K562 (cell line): ENCODE data around the gene LTO1. TPM values are rescaled to one million over a fixed set of nuclear protein-coding genes. Genes with fewer than 3 reads are reported as not detected.

Experiments
- ATAC-seq: fragments of 200-7000 bp; cut with Tn5 transposase; 3 replicates; pipeline ENCODE4 v1.9.1; 2020; ENCODE audit warnings: moderate library complexity
- BruUV-seq: library from RNA; stranded (reverse); fragments of 400-500 nt; replicated peaks from 2 replicates; lab custom pipeline; 2021; lab: Mats Ljungman, UMichigan
- CTCF ChIA-PET: fragments of 300-600 bp; formaldehyde crosslinking; extraction: SDS; loops from one replicate; lab custom pipeline; 2021; ENCODE audit warnings: low intra/inter-chr PET ratio; lab: Yijun Ruan, JAX
- POLR2A ChIA-PET: fragments of 300-600, 350-650 bp; sonication (Branson Sonifier 250); formaldehyde crosslinking; extraction: SDS; loops from one replicate; lab custom pipeline; 2021; ENCODE audit warnings: antibody characterized with exemption, inconsistent platforms; lab: Yijun Ruan, JAX
- DNase-seq, 4 experiments: peaks; one replicate each; pipeline versions ENCODE4 v3.0.0 to v3.0.0-alpha.2; 2011 to 2018; ENCODE audit warnings: low spot score in 3 of 4, mixed read lengths in 3 of 4; ENCODE audit errors: extremely low read depth in 1 of 4
- FAIRE-seq: peaks from 2 replicates; lab custom pipeline; 2011; peaks lifted over from hg19 to GRCh38; lab: Jason Lieb, UNC
- H2AFZ ChIP-seq: 2 replicates; pipeline ENCODE4 v1.6.0; 2011; ENCODE audit warnings: low read depth, low read length, control low read depth, inconsistent platforms
- H3K27ac ChIP-seq: fragments of 200-600 bp; 3 replicates; pipeline ENCODE4 v1.8.0; 2011; ENCODE audit warnings: low read depth, mild to moderate bottlenecking, control low read depth, inconsistent platforms, low read length, moderate library complexity, mixed read lengths; ENCODE audit errors: extremely low read depth
- H3K27me3 ChIP-seq, 2 experiments: fragments of 300-600 bp in 1 of 2; 2 replicates in 1 of 2; 3 replicates in 1 of 2; pipeline versions ENCODE4 v1.6.0 to v1.8.0; 2011; ENCODE audit warnings: inconsistent platforms in 2 of 2, low read length in 2 of 2, mild to moderate bottlenecking in 1 of 2, mixed read lengths in 1 of 2, moderate library complexity in 1 of 2; ENCODE audit not compliant: control insufficient read depth in 2 of 2, insufficient read depth in 2 of 2
- H3K36me3 ChIP-seq: fragments of 300-600 bp; 3 replicates; pipeline ENCODE4 v1.8.0; 2011; ENCODE audit warnings: mild to moderate bottlenecking, low read length, inconsistent platforms; ENCODE audit not compliant: control insufficient read depth, insufficient read depth
- H3K4me1 ChIP-seq, 2 experiments: fragments of 200-600 bp in 1 of 2; replicated peaks in 1 of 2; 2 replicates in 1 of 2; 3 replicates in 1 of 2; pipeline versions ENCODE4 v1.5.1 to v1.8.0; 2011; ENCODE audit warnings: inconsistent platforms in 2 of 2, low read length in 2 of 2, mild to moderate bottlenecking in 1 of 2, mixed read lengths in 1 of 2, moderate library complexity in 1 of 2; ENCODE audit not compliant: control insufficient read depth in 2 of 2, insufficient read depth in 2 of 2
- H3K4me2 ChIP-seq: 2 replicates; pipeline ENCODE4 v1.6.1; 2011; ENCODE audit warnings: low read length, control low read depth, inconsistent platforms, mixed read lengths; ENCODE audit not compliant: insufficient read depth
- H3K4me3 ChIP-seq: fragments of 200-600 bp; sonication (generic), shearing (Covaris generic); 2 replicates; pipeline ENCODE4 v1.5.1; 2016; ENCODE audit warnings: control low read depth, inconsistent platforms
- H3K79me2 ChIP-seq: fragments of 200-600 bp; 3 replicates; pipeline ENCODE4 v1.8.0; 2011; ENCODE audit warnings: low read length, inconsistent platforms; ENCODE audit not compliant: control insufficient read depth, insufficient read depth
- H3K9ac ChIP-seq, 2 experiments: 2 replicates each; pipeline versions ENCODE4 v1.6.0 to v1.6.1; 2011; ENCODE audit warnings: low read depth in 2 of 2, low read length in 2 of 2, control low read depth in 1 of 2, inconsistent platforms in 1 of 2, mild to moderate bottlenecking in 1 of 2, mixed read lengths in 1 of 2; ENCODE audit not compliant: insufficient read depth in 1 of 2
- H3K9me1 ChIP-seq: one replicate; pipeline ENCODE4 v1.6.0; 2011; ENCODE audit warnings: inconsistent platforms, mild to moderate bottlenecking, low read length, moderate library complexity; ENCODE audit not compliant: control insufficient read depth, insufficient read depth
- H3K9me3 ChIP-seq: replicated peaks from 2 replicates; pipeline ENCODE4 v1.5.1; 2011; ENCODE audit warnings: low read depth, low read length, inconsistent platforms; ENCODE audit not compliant: control insufficient read depth, insufficient read depth
- H4K20me1 ChIP-seq: replicated peaks from 2 replicates; pipeline ENCODE4 v1.6.1; 2011; ENCODE audit warnings: low read length, inconsistent platforms, mixed read lengths; ENCODE audit not compliant: control insufficient read depth, insufficient read depth
- ARID1B ChIP-seq: fragments of 450-650 bp; IDR thresholded peaks from 2 replicates; pipeline ENCODE4 v1.6.1; 2016; ENCODE audit warnings: antibody characterized with exemption, mild to moderate bottlenecking, inconsistent platforms
- CC2D1A ChIP-seq: fragments of 450-650 bp; IDR thresholded peaks from 2 replicates; pipeline ENCODE4 v1.6.1; 2017; ENCODE audit warnings: mild to moderate bottlenecking
- CTCF ChIP-seq, 3 experiments: IDR thresholded peaks in 2 of 3; conservative IDR thresholded peaks in 1 of 3; 2 replicates each; pipeline ENCODE4 v1.5.1; 2011 to 2012; ENCODE audit warnings: low read length in 3 of 3, mild to moderate bottlenecking in 3 of 3, control low read depth in 2 of 3, improper control_type of control experiment in 1 of 3, inconsistent platforms in 1 of 3, low read depth in 1 of 3, mixed read lengths in 1 of 3, moderate library complexity in 1 of 3; ENCODE audit not compliant: insufficient read depth in 2 of 3
- HIVEP1 ChIP-seq: fragments of 250-450 bp; sonication (Bioruptor Pico); IDR thresholded peaks from 2 replicates; pipeline ENCODE4 v1.4.0; 2020; ENCODE audit warnings: mild to moderate bottlenecking
- NFIC ChIP-seq: fragments of 450-650 bp; IDR thresholded peaks from 2 replicates; pipeline ENCODE4 v1.6.1; 2017; ENCODE audit warnings: mild to moderate bottlenecking, inconsistent platforms
- RBBP5 ChIP-seq: fragments of 200-600 bp; sonication (generic); IDR thresholded peaks from 2 replicates; pipeline ENCODE4 v1.6.1; 2012; ENCODE audit warnings: borderline replicate concordance, mild to moderate bottlenecking, low read length, control low read depth, inconsistent platforms; ENCODE audit not compliant: insufficient read depth, poor library complexity, severe bottlenecking
- SRSF7 ChIP-seq: fragments of 200-400 bp; formaldehyde crosslinking; optimal IDR thresholded peaks from 2 replicates; pipeline ENCODE3; 2017; ENCODE audit warnings: mild to moderate bottlenecking, low read depth, low read length
- ZFP30 ChIP-seq: fragments of 250-450 bp; sonication (Bioruptor Pico); IDR thresholded peaks from 2 replicates; pipeline ENCODE4 v1.8.0; 2022; ENCODE audit warnings: moderate library complexity, mild to moderate bottlenecking, inconsistent platforms, borderline replicate concordance
- ZNF263 ChIP-seq: sonication (generic); formaldehyde crosslinking; IDR thresholded peaks from 2 replicates; pipeline ENCODE4 v1.8.0; 2022; ENCODE audit warnings: mild to moderate bottlenecking, missing genetic modification reagents, borderline replicate concordance
- ZNF740 ChIP-seq, 3 experiments: fragments of 200-800 bp in 1 of 3; sonication (Bioruptor generic) in 1 of 3; sonication (generic) in 1 of 3; formaldehyde crosslinking in 1 of 3; IDR thresholded peaks; 2 replicates each; pipeline versions ENCODE4 v1.6.1 to v1.8.0; 2016 to 2022; ENCODE audit warnings: mild to moderate bottlenecking in 2 of 3, missing compliant biosample characterization in 2 of 3, missing genetic modification characterization in 2 of 3, missing genetic modification reagents in 1 of 3
- WGBS: fragments of 100-300 bp; shearing (Covaris generic); methylation state at CpG from one replicate; pipeline ENCODE4 v1.1.6; 2016; ENCODE audit warnings: low coverage, mixed read lengths; ENCODE audit not compliant: insufficient coverage; ENCODE audit errors: missing lambda C conversion rate; 5-methylcytosine and 5-hydroxymethylcytosine counted together
- in situ Hi-C: fragments of 300-500 bp; cut with MboI; formaldehyde crosslinking; loops from 4 replicates; pipeline ENCODE4 v1.15.0; 2018; ENCODE audit warnings: inconsistent platforms, mixed read lengths
- intact Hi-C: fragments of 100-400 bp; cut with micrococcal nuclease; formaldehyde crosslinking; loops from 2 replicates; pipeline ENCODE4 v1.14.2; 2022
- polyA plus RNA-seq, 8 experiments: library from polyadenylated mRNA; depleted of rRNA in 4 of 8; stranded (reverse) in 5 of 8; unstranded in 3 of 8; fragments of >200 nt; fragmentation: Nextera tagmentation in 2 of 8; fragmentation: Illumina TruSeq in 1 of 8; extraction: Ambion mirVana in 2 of 8; extraction: Trizol in 1 of 8; gene quantifications; 2 replicates each; pipeline versions ENCODE4 v1.2.1 to v1.2.3, GENCODE V29; 2011 to 2014; ENCODE audit warnings: inconsistent platforms in 1 of 8, missing spikeins in 1 of 8
- total RNA-seq, 7 experiments: library from RNA; depleted of rRNA in 6 of 7; stranded (reverse); fragments of >200 nt in 6 of 7; fragmentation: Illumina TruSeq in 2 of 7; extraction: Trizol in 2 of 7; gene quantifications; 2 replicates each; pipeline versions ENCODE4 v1.2.1 to v1.2.3, GENCODE V29; 2011 to 2021; ENCODE audit warnings: low replicate concordance in 1 of 7

The LTO1 gene
- total and polyA plus RNA-seq, 9 of the 15 experiments (the other 6 are each of a cell fraction or from before 2014, with no cell fraction given), result 2.6 to 43.4 (median 19.1) TPM

GRCh38 chr11:69684651-69685050 lies 9.5 kb upstream of the LTO1 start:
- peaks cover 3 to 13% of the 10 kb centered on the region in 2 experiments; a peak in 4 of 5 replicates for H3K4me1 ChIP-seq
- intact Hi-C loops, result loop anchor here (5.0 kb wide), 2 partner anchors 158 to 513 kb away; no protein-coding TSS in a partner anchor
- 0 out of 2 replicates have a peak, but pooled peaks cover 2% of the 10 kb centered on the region for H3K9me3 ChIP-seq
- H3K27me3 ChIP-seq, result no peaks in the 10 kb centered on the region
- H2AFZ ChIP-seq, result no peak overlapping the region
- no peak overlapping the region for H3K4me3 ChIP-seq
- BruUV-seq, result no TSS peak
- FAIRE-seq, result no peak
- no peak overlapping the region for H3K4me2 ChIP-seq
- in situ Hi-C loops, result loop anchor here (10.0 kb wide), 1 partner anchor 200 kb away; no protein-coding TSS in a partner anchor
- H3K27ac ChIP-seq, result no peak overlapping the region
- CTCF ChIA-PET, result interaction anchor here (2.8 to 3.0 kb wide), 2 partner anchors 117 to 203 kb away, joined by 22 to 25 read pairs; no protein-coding TSS in a partner anchor
- H4K20me1 ChIP-seq, result no peaks in the 10 kb centered on the region
- 15% methylated on average over 4 of the region's 11 CpGs for WGBS
- no peaks in the 10 kb centered on the region for H3K9me1 ChIP-seq
- DNase-seq, result no peak
- POLR2A ChIA-PET, result no interaction called here
- H3K79me2 ChIP-seq, result no peaks in the 10 kb centered on the region
- TF ChIP-seq ZNF263 (CRISPR knock-in tag), result 0 out of 2 replicates have a peak, but pooled peaks have one; percentile 50
- no peak for TF ChIP-seq HIVEP1
- H3K9ac ChIP-seq, result no peak overlapping the region
- no peaks in the 10 kb centered on the region; the same call in 2 of the 3 replicates for H3K36me3 ChIP-seq
- ATAC-seq, result no peak

GRCh38 chr11:69683764-69684333 lies 8.7 kb upstream of the LTO1 start:
- DNase-seq, result peak in 3 of 4 experiments; percentile 38 to 54 (median 44)
- no peak for FAIRE-seq
- H3K4me3 ChIP-seq, result no peak overlapping the region
- ChIA-PET POLR2A (interaction anchor here (0.6 to 0.7 kb wide), 3 partner anchors 12 to 81 kb away, joined by 3 to 4 read pairs (median 3); no protein-coding TSS in a partner anchor), CTCF (interaction anchor here (0.5 to 2.8 kb wide), 4 partner anchors 102 to 799 kb away, joined by 3 to 25 read pairs (median 6); no protein-coding TSS in a partner anchor)
- intact Hi-C loops (no loop called here), in situ Hi-C loops (loop anchor here (10.0 kb wide), 1 partner anchor 201 kb away; no protein-coding TSS in a partner anchor)
- no peaks in the 10 kb centered on the region; the same call in 2 of the 3 replicates for H3K36me3 ChIP-seq
- 0 out of 2 replicates have a peak, but pooled peaks cover 2% of the 10 kb centered on the region for H3K9me3 ChIP-seq
- no peaks in the 10 kb centered on the region for H3K79me2 ChIP-seq
- no peaks in the 10 kb centered on the region for H4K20me1 ChIP-seq
- H3K4me1 ChIP-seq, result peaks cover 0 to 13% of the 10 kb centered on the region in 2 experiments; a peak in 3 of 5 replicates
- H3K27ac ChIP-seq, result no peak overlapping the region; the same call in 2 of the 3 replicates
- no peaks in the 10 kb centered on the region for H3K27me3 ChIP-seq
- no peak overlapping the region for H3K4me2 ChIP-seq
- H3K9me1 ChIP-seq, result no peaks in the 10 kb centered on the region
- H3K9ac ChIP-seq, result no peak overlapping the region
- H2AFZ ChIP-seq, result peak overlapping the region; percentile 60
- BruUV-seq, result no TSS peak
- WGBS, result 9% methylated on average over 6 of the region's 9 CpGs
- peak; percentile 76 for ATAC-seq
- TF ChIP-seq CTCF (IDR thresholded peaks at IDR 0.05 in 2 of 3, conservative IDR thresholded peaks at IDR 0.05 in 1 of 3; ENCODE audit: insufficient read depth in 2 of 3, low read depth in 1 of 3, low read length in 3 of 3) (peak; percentile 56 to 73 (median 61)), ZNF740 (CRISPR knock-in tag; IDR thresholded peaks at IDR 0.05) (0 out of 2 replicates have a peak, but pooled peaks have one; percentile 36), ZNF740 (tag; IDR thresholded peaks at IDR 0.05) (no peak), ARID1B (no peak), SRSF7 (no peak), RBBP5 (no peak), ZFP30 (CRISPR knock-in tag) (no peak), CC2D1A (0 out of 2 replicates have a peak, but pooled peaks have one; percentile 44), NFIC (no peak)
